ENCODE data around the gene ZNF229.
"Not testable (repeated sequence)": the region's sequence is repeated elsewhere in the genome, so short reads cannot be mapped to it uniquely, and the experiment has no call there.

DNA sequence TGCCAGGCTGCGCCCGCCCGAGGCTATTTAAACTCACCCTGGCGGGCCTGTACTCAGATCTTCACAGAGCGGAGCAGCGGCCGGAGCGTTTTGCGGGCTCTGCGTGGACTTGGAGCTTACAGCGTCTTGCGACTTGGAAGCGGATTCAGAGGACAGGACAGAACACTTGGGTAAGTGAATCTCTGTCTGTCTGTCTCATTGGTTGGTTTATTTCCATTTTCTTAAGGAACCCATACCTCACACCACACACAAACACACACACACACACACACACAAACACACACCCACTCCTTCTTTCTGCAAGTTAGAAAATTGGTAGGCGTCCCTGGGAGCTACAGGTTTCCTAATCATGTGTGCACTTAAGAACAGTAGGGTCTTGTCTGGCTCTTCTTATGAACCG is 32.7 kb downstream of the ZNF229 start:
- not testable (repeated sequence) for TF ChIP-seq TAF1 (IDR thresholded peaks at IDR 0.05; ENCODE audit: borderline replicate concordance, low read depth, low read length); POLR2A (IDR thresholded peaks at IDR 0.05; ENCODE audit: low read depth, low read length); POLR2AphosphoS5 (IDR thresholded peaks at IDR 0.05; ENCODE audit: low read depth, low read length)

Measured in GM12892 (cell line).